SK-N-SH treated with all-trans-retinoic acid at 6 μM for 48 hours (cell line): Measurements from ENCODE around the gene HELZ.

Source experiments
- ATAC-seq: fragments of 200-7000 bp; cut with Tn5 transposase; 3 replicates; pipeline ENCODE4 v1.9.1; 2020; ENCODE audit warnings: mild to moderate bottlenecking, moderate library complexity
- ARNTL ChIP-seq: fragments of 450-650 bp; formaldehyde crosslinking; IDR thresholded peaks from 2 replicates; pipeline ENCODE4 v1.5.0; 2020; ENCODE audit warnings: low read depth, mild to moderate bottlenecking, moderate library complexity, borderline replicate concordance
- BACH2 ChIP-seq: fragments of 250-450 bp; sonication (Bioruptor Pico); IDR thresholded peaks from 2 replicates; pipeline ENCODE4 v1.9.0; 2021; ENCODE audit warnings: mild to moderate bottlenecking, borderline replicate concordance
- CREB5 ChIP-seq: fragments of 250-450 bp; sonication (Bioruptor Pico); IDR thresholded peaks from 2 replicates; pipeline ENCODE4 v1.5.1; 2020; ENCODE audit warnings: low read depth, mild to moderate bottlenecking, moderate library complexity
- CSDC2 ChIP-seq: fragments of 250-450 bp; sonication (Bioruptor Pico); IDR thresholded peaks from 2 replicates; pipeline ENCODE4 v1.5.0; 2020; ENCODE audit warnings: mild to moderate bottlenecking, moderate library complexity
- CSRNP3 ChIP-seq: fragments of 250-450 bp; sonication (Bioruptor Pico); IDR thresholded peaks from 2 replicates; pipeline ENCODE4 v1.5.1; 2021; ENCODE audit warnings: mild to moderate bottlenecking, moderate library complexity
- ESRRG ChIP-seq: fragments of 250-450 bp; sonication (Bioruptor Pico); IDR thresholded peaks from 2 replicates; pipeline ENCODE4 v1.6.1; 2021; ENCODE audit warnings: mild to moderate bottlenecking
- ISL1 ChIP-seq: fragments of 250-450 bp; sonication (Bioruptor Pico); IDR thresholded peaks from 2 replicates; pipeline ENCODE4 v2.1.2; 2022; ENCODE audit warnings: mild to moderate bottlenecking, moderate library complexity
- OSR1 ChIP-seq: fragments of 250-450 bp; sonication (Bioruptor Pico); IDR thresholded peaks from 2 replicates; pipeline ENCODE4 v1.8.0; 2022; ENCODE audit warnings: moderate library complexity, mild to moderate bottlenecking, inconsistent platforms
- PATZ1 ChIP-seq: fragments of 250-450 bp; sonication (Bioruptor Pico); IDR thresholded peaks from 2 replicates; pipeline ENCODE4 v1.8.0; 2020; ENCODE audit warnings: mild to moderate bottlenecking, moderate library complexity, borderline replicate concordance
- RARB ChIP-seq: fragments of 250-450 bp; sonication (Bioruptor Pico); IDR thresholded peaks from 2 replicates; pipeline ENCODE4 v1.8.0; 2021; ENCODE audit warnings: mild to moderate bottlenecking, moderate library complexity
- SNAI2 ChIP-seq: fragments of 250-450 bp; sonication (Bioruptor Pico); IDR thresholded peaks from 2 replicates; pipeline ENCODE4 v1.5.0; 2020; ENCODE audit warnings: mild to moderate bottlenecking, moderate library complexity
- TCF4 ChIP-seq: fragments of 250-450 bp; sonication (Bioruptor Pico); IDR thresholded peaks from 2 replicates; pipeline ENCODE4 v1.8.0; 2021; ENCODE audit warnings: mild to moderate bottlenecking, moderate library complexity, borderline replicate concordance
- TSHZ2 ChIP-seq: fragments of 250-450 bp; sonication (Bioruptor Pico); IDR thresholded peaks from 2 replicates; pipeline ENCODE4 v1.5.0; 2020; ENCODE audit warnings: mild to moderate bottlenecking, moderate library complexity
- ZFP3 ChIP-seq: fragments of 250-450 bp; sonication (Bioruptor Pico); IDR thresholded peaks from 2 replicates; pipeline ENCODE4 v1.5.0; 2020; ENCODE audit warnings: mild to moderate bottlenecking, moderate library complexity
- ZFP30 ChIP-seq: fragments of 450-650 bp; formaldehyde crosslinking; IDR thresholded peaks from 2 replicates; pipeline ENCODE4 v1.5.0; 2022; ENCODE audit warnings: mild to moderate bottlenecking, moderate library complexity
- ZNF70 ChIP-seq: fragments of 450-650 bp; formaldehyde crosslinking; IDR thresholded peaks from 2 replicates; pipeline ENCODE4 v1.5.0; 2020; ENCODE audit warnings: mild to moderate bottlenecking, moderate library complexity
- ZNF8 ChIP-seq: fragments of 450-650 bp; formaldehyde crosslinking; IDR thresholded peaks from 2 replicates; pipeline ENCODE4 v1.5.0; 2020; ENCODE audit warnings: mild to moderate bottlenecking, moderate library complexity

The HELZ gene

GRCh38 chr17:67072885-67073284 is 172.1 kb downstream of the HELZ start:
- ATAC-seq: no peak
- TF ChIP-seq BACH2 (CRISPR knock-in tag) (no peak), CSRNP3 (no peak), ESRRG (CRISPR knock-in tag) (no peak), ZNF70 (CRISPR knock-in tag) (no peak), PATZ1 (no peak), OSR1 (CRISPR knock-in tag) (no peak)

- TF ChIP-seq CREB5 (CRISPR knock-in tag): no peak
- TF ChIP-seq ZFP30 (CRISPR knock-in tag): no peak
- no peak for TF ChIP-seq SNAI2 (CRISPR knock-in tag)
- no peak for TF ChIP-seq ZNF70 (CRISPR knock-in tag)
- no peak for TF ChIP-seq ZNF8 (CRISPR knock-in tag)
- TF ChIP-seq CSDC2 (CRISPR knock-in tag): no peak
- TF ChIP-seq OSR1 (CRISPR knock-in tag): no peak
- no peak for TF ChIP-seq RARB (CRISPR knock-in tag)
- TF ChIP-seq, all 23 proteins: peak for 0
- no peak for ATAC-seq
Observed at GRCh38 chr17:67071595-67071994, 173.4 kb downstream of the HELZ start.

GRCh38 chr17:67069603-67070136 is 175.3 kb downstream of the HELZ start:
- TF ChIP-seq CSDC2 (CRISPR knock-in tag): no peak
- no peak for TF ChIP-seq ZNF70 (CRISPR knock-in tag)
- TF ChIP-seq TSHZ2 (CRISPR knock-in tag): no peak
- TF ChIP-seq ZNF8 (CRISPR knock-in tag): no peak
- no peak for TF ChIP-seq ZFP3 (CRISPR knock-in tag)
- TF ChIP-seq ISL1 (CRISPR knock-in tag): no peak
- no peak for TF ChIP-seq TCF4
- no peak for TF ChIP-seq PATZ1
- TF ChIP-seq RARB (CRISPR knock-in tag): no peak
- no peak for TF ChIP-seq ESRRG (CRISPR knock-in tag)
- TF ChIP-seq ARNTL (CRISPR knock-in tag): no peak
- TF ChIP-seq, all 23 proteins: peak for 0
- no peak for ATAC-seq

DNA sequence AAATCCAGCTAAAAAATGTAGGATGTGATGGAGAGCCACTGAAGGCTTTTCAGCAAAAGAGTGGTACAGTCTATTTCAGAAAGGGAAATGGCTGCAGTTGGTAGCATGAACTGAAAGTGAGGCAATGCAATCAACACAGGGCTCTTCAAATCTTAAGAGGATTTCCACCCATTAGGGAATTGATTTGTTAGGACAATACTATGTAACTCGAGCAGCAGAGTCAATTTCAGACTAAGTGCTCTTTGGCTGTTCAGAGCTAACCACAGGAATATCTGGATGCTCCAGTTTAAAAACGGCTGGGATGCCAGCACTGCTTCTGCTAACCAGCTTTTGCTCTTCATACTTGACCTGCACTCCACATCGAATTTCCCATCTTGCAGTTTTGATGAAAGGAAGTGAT is 176.0 kb downstream of the HELZ start:
- no peak for ATAC-seq
- no peak for TF ChIP-seq CSDC2 (CRISPR knock-in tag)
